Gastroesophageal sphincter (tissue), 3 donors: Measurements from ENCODE around the gene OPN1MW3.
"Not testable (repeated sequence)": the region's sequence is repeated elsewhere in the genome, so short reads cannot be mapped to it uniquely, and the experiment has no call there.

ENCODE experiments used
- CTCF ChIP-seq, 4 experiments: fragments of 200-600 bp in 2 of 4; fragments of 450-650 bp in 2 of 4; sonication (generic) in 1 of 4; IDR thresholded peaks; one replicate each; pipeline ENCODE4 v1.5.1; 2017 to 2019; ENCODE audit warnings: antibody characterized with exemption in 4 of 4, mild to moderate bottlenecking in 2 of 4, moderate library complexity in 2 of 4
- POLR2A ChIP-seq, 2 donors: fragments of 450-650 bp; IDR thresholded peaks; one replicate each; pipeline ENCODE4 v1.6.1; 2017; ENCODE audit warnings: antibody characterized with exemption in 2 of 2, mild to moderate bottlenecking in 2 of 2, moderate library complexity in 1 of 2

DNA sequence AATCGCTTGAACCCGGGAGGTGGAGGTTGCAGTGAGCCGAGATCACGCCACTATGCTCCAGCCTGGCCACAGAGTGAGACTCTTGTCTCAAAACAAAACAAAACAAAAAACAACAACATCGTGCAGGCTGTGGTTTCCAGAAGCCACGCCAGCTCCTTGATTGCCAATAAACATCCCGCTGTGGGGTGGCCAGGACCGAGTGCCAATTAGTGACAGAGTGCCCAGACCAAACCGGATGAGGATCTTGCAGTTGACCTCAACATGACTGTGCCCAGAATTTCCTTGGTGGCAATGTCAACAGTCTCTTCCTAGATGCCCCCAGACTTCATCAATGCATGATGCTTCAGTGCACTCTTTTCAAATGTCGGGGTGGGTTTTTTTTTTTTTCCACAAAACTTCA is 1.3 kb downstream of the OPN1MW3 start:
- not testable (repeated sequence) for TF ChIP-seq CTCF, POLR2A (IDR thresholded peaks at IDR 0.05)
